GM12874 (cell line): ENCODE measurements around the gene RBP4.

Experiments
- TF ChIP-seq, protein P1 (sequence below): IDR thresholded peaks from 2 replicates; pipeline ENCODE4 v1.5.1; 2011; ENCODE audit warnings: low read depth, mild to moderate bottlenecking, control low read depth, low read length, moderate library complexity; ENCODE audit not compliant: insufficient read depth

Gene RBP4

GRCh38 chr10:93615576-93616235, 14.7 kb upstream of the RBP4 start:
- TF ChIP-seq, protein P1, sequence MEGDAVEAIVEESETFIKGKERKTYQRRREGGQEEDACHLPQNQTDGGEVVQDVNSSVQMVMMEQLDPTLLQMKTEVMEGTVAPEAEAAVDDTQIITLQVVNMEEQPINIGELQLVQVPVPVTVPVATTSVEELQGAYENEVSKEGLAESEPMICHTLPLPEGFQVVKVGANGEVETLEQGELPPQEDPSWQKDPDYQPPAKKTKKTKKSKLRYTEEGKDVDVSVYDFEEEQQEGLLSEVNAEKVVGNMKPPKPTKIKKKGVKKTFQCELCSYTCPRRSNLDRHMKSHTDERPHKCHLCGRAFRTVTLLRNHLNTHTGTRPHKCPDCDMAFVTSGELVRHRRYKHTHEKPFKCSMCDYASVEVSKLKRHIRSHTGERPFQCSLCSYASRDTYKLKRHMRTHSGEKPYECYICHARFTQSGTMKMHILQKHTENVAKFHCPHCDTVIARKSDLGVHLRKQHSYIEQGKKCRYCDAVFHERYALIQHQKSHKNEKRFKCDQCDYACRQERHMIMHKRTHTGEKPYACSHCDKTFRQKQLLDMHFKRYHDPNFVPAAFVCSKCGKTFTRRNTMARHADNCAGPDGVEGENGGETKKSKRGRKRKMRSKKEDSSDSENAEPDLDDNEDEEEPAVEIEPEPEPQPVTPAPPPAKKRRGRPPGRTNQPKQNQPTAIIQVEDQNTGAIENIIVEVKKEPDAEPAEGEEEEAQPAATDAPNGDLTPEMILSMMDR, result no peak

DNA sequence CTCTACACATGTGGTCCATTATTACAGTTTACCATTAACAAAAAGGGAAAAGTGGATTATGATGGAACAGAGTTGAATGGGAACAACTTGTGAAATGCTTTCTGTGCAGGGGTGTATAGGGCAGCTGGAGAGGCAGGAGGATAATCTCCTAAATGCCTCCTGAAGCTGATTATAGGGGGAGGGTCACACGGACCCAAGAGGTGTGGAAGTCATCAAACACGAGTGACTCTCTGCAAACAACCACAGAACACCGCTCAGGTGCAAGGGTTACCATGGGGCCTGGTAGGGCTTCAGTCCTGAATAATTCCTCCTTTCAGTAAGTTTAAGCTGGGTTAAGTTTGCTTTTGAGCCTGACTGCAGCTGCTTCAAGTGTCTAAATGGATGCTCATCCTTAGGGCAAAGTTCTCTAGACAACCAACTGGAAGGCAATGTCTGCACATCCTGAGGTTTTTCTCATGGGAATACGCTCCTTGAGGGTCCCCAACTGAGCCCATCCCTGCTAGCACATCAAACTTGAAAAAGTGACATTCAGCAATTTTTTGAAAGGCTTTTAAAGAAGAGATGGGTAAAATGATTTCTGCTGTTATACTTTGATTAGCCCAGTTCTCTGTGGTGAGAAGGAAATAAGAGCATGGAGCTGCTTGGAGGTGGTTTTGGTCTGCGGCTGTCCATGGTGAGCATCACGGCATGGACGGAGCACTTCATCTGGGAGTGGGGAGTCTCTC, 13.2 kb upstream of the RBP4 start:
- TF ChIP-seq, protein P1, result no peak

GRCh38 chr10:93613126-93613525, 12.1 kb upstream of the RBP4 start:
- TF ChIP-seq, protein P1, result no peak

DNA sequence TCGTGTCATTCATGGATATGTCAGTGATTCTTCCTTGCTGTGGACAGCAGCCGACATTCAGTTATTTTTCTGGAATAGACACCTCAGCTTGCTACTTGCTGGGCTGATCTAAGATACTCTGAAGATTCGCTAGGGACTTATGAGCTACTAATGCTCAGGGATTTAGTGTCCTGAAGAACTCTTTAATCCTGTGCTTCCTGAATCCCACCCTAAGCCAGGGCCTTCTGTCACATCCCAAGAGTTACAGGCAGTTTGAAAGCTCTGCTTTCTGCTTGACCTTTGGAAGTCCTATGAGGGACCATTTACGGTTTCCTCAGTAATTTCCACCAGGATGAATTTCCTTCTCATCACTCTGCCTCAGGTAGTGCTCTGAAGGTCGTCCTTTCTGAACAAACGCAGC, 11.3 kb upstream of the RBP4 start, which contains the start of gene PDE6C:
Gene PDE6C, plus strand, starts transcription at position 227 of the 400 bp plus-strand sequence. CDS start 189 bp downstream, outside the sequence.
- TF ChIP-seq, protein P1, result no peak

- TF ChIP-seq, protein P1, result no peak
These were observed 7.4 kb upstream of the RBP4 start for GRCh38 chr10:93608421-93608820.

DNA sequence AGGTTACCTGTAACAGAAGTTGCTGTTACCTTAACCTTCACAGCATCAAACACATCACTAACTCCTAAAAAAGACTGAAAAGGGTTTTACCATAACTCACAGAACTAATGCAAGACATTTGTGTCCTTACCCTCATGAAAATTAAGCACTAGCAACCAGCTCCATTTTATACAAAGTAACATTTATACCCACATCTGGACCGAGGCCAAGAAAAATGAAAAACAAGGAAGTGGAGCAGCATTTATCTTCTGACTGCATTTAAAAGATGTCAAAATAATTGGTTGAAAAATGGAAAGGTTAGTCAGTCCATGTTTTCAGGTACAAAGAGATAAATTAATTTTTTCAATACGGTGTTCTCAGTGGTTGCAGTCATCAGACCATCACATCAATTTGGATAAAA, 3.1 kb upstream of the RBP4 start:
- TF ChIP-seq, protein P1, result no peak

- TF ChIP-seq, protein P1, result no peak
These were observed 2.0 kb upstream of the RBP4 start for GRCh38 chr10:93603023-93603422.
